Adrenal gland (tissue), 12 donors: ENCODE data around the gene GPX5. TPM values are rescaled to one million over a fixed set of nuclear protein-coding genes. Genes with fewer than 3 reads are reported as not detected.
A peak's percentile ranks its signal among the peaks of the same experiment; 100 is the strongest.
"Not testable (repeated sequence)": the region's sequence is repeated elsewhere in the genome, so short reads cannot be mapped to it uniquely, and the experiment has no call there.

Experiments used
- DNase-seq, 7 donors: peaks; one replicate each; pipeline ENCODE4 v3.0.0-alpha.2; 2019 to 2020
- H3K27ac ChIP-seq, 5 donors: fragments of 200-600 bp; sonication (generic) in 4 of 5; 1 replicate in 3 of 5; 2 replicates in 2 of 5; pipeline versions ENCODE4 v1.5.1 to v1.8.0; 2016 to 2020; ENCODE audit warnings: mild to moderate bottlenecking in 1 of 5
- H3K27me3 ChIP-seq: fragments of 200-600 bp; 2 replicates; pipeline ENCODE4 v1.8.0; 2021
- H3K36me3 ChIP-seq, 2 donors: fragments of 200-600 bp; replicated peaks in 1 of 2; 1 replicate in 1 of 2; 2 replicates in 1 of 2; pipeline versions ENCODE4 v1.5.1 to v1.8.0; 2018 to 2022
- H3K4me1 ChIP-seq, 2 donors: fragments of 200-600 bp; replicated peaks in 1 of 2; 1 replicate in 1 of 2; 2 replicates in 1 of 2; pipeline versions ENCODE4 v1.5.1 to v1.8.0; 2018 to 2021
- H3K4me3 ChIP-seq, 4 donors: fragments of 200-600 bp; sonication (generic) in 3 of 4; one replicate each; pipeline ENCODE4 v1.5.1; 2016 to 2018
- H3K9me3 ChIP-seq, 3 donors: fragments of 200-600 bp; sonication (generic) in 1 of 3; replicated peaks in 1 of 3; 1 replicate in 2 of 3; 2 replicates in 1 of 3; pipeline versions ENCODE4 v1.5.1 to v1.8.0; 2016 to 2021
- POLR2A ChIP-seq, 2 donors: fragments of 450-650 bp; IDR thresholded peaks; one replicate each; pipeline ENCODE4 v1.6.1; 2017; ENCODE audit warnings: antibody characterized with exemption in 2 of 2, mild to moderate bottlenecking in 2 of 2, moderate library complexity in 1 of 2
- WGBS, 4 donors: extraction: QIAGEN DNeasy Blood & Tissue Kit in 2 of 4; methylation state at CpG; one replicate each; pipeline versions ENCODE4 v1.1.5 to v1.1.7; 2013 to 2017; 5-methylcytosine and 5-hydroxymethylcytosine counted together
- intact Hi-C, 2 donors: fragments of 100-400 bp; cut with DNase I; formaldehyde crosslinking; loops; one replicate each; pipeline versions ENCODE4 v1.14.1 to v1.15.0; 2022 to 2023
- polyA plus RNA-seq, 3 donors: library from polyadenylated mRNA; stranded (reverse); fragments of 200-250 nt in 2 of 3; fragments of 350-450 nt in 1 of 3; fragmentation: Illumina TruSeq in 1 of 3; extraction: RNeasy Lipid Tissue Mini Kit (QIAGEN cat#74804) in 1 of 3; gene quantifications; one replicate each; pipeline ENCODE4 v1.2.3, GENCODE V29; 2013 to 2014
- total RNA-seq, 9 donors: library from RNA; depleted of rRNA in 4 of 9; stranded (reverse); fragments of >200 nt in 4 of 9; fragments of 120-200 nt in 1 of 9; fragmentation: NEBNext Ultra II Directional in 1 of 9; extraction: Animal tissue kit (Norgen Biotek cat#: 25700) in 1 of 9; gene quantifications; one replicate each; pipeline versions ENCODE4 v1.1.0 to v1.2.4, GENCODE V29; 2013 to 2023
- TF ChIP-seq, protein P1 (sequence below), 6 experiments: fragments of 450-650 bp in 4 of 6; fragments of 200-600 bp in 2 of 6; sonication (generic) in 1 of 6; IDR thresholded peaks; 1 replicate in 5 of 6; 2 replicates in 1 of 6; pipeline versions ENCODE4 v1.5.1 to v1.8.0; 2016 to 2021; ENCODE audit warnings: antibody characterized with exemption in 6 of 6, mild to moderate bottlenecking in 2 of 6, moderate library complexity in 1 of 6
- donor health status: healthy with polysubstance abuse.
- donor health status: Bipolar disorder and iron deficiency.
- donor health status: DM: yes; HTN: yes; CAD: no.
- donor health status: DM: no; HTN: no; CAD: no.
- donor health status: DM: no; HTN: no; CAD: no.
- donor health status: DM: yes; HTN: yes; CAD: no.

The GPX5 gene
- total and polyA plus RNA-seq, 12 donors: not detected

DNA sequence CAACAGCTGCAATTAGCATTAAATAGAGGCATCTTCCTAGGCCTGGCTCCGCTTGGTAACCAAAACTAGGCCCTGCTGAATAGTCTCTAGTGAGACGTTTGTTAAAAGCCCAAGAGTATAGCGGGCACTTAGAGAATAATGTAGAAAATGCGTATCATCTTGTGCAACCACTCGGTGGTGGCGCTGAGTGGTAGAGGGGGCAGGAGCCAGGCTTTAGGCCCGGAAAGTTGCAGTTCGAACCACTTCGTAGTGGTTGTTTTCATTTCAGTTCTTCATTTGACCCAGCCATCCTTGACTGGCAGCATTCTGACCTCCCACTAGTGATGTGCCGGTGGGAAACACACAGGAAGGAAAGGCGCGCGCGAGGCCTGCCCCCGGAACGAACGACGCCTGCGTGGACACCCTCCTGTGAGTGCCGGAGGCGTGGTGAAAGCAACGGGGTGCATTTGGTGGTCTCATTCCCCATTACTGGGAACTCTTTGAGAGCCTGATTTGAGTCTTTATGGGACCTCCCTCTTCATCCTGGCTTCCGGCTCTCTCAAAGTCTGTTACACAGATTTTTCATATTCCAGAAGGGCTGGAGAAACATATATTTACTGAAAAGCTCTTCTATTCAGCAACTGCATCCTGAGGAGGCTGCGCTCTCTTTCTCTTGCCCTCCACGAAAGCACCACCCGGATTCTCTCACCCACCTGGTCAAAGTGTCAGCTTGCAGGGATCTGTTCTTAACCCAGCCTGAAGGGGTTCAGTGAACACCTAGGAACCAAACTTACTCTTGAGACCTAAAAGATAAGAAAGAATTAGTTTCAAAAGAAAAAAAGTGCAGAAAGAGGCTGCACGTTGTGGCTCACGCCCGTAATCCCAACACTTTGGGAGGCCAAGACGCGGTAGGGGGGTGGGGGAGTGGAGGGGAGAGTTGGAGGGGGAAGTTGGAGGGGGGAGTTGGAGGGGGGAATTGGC, 18.2 kb downstream of the GPX5 start:
- TF ChIP-seq, protein P1, sequence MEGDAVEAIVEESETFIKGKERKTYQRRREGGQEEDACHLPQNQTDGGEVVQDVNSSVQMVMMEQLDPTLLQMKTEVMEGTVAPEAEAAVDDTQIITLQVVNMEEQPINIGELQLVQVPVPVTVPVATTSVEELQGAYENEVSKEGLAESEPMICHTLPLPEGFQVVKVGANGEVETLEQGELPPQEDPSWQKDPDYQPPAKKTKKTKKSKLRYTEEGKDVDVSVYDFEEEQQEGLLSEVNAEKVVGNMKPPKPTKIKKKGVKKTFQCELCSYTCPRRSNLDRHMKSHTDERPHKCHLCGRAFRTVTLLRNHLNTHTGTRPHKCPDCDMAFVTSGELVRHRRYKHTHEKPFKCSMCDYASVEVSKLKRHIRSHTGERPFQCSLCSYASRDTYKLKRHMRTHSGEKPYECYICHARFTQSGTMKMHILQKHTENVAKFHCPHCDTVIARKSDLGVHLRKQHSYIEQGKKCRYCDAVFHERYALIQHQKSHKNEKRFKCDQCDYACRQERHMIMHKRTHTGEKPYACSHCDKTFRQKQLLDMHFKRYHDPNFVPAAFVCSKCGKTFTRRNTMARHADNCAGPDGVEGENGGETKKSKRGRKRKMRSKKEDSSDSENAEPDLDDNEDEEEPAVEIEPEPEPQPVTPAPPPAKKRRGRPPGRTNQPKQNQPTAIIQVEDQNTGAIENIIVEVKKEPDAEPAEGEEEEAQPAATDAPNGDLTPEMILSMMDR (IDR thresholded peaks at IDR 0.05): no peak
- TF ChIP-seq POLR2A (IDR thresholded peaks at IDR 0.05): no peak
- H3K9me3 ChIP-seq: no peaks in the 10 kb centered on the region
- 25 to 31% (median 25%) methylated on average over 22 to 31 of the region's 31 CpGs for WGBS, 4 donors
- intact Hi-C loops: no loop called here
- no peak overlapping the region for H3K27ac ChIP-seq
- no peak for DNase-seq
- H3K27me3 ChIP-seq: peaks cover under 1% of the 10 kb centered on the region
- H3K36me3 ChIP-seq: no peaks in the 10 kb centered on the region
- H3K4me1 ChIP-seq: peaks cover 0 to 4% of the 10 kb centered on the region in 2 donors
- peak overlapping the region in 1 of 4 donors; percentile 11 for H3K4me3 ChIP-seq

DNA sequence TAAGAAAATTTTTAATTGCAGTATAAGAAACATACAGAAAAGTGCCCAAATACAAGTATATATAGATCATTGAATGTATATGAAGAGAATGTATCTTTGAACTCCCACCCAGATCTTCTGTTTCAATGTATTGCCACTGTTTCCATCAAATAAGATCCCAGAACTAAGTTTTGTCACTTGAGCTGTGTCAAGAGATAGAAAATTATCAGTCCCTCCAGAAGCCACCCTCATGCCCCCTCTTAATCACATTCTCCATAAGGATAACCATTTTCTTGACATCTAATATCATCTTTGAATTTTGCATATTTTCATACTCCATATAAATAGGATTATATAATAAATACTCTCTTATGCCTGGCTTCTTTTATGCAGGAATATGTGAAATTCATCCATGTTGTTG, 20.3 kb downstream of the GPX5 start:
- Histone ChIP-seq H3K27ac (no peak overlapping the region), H3K36me3 (no peaks in the 10 kb centered on the region), H3K9me3 (no peaks in the 10 kb centered on the region), H3K27me3 (no peaks in the 10 kb centered on the region), H3K4me1 (peaks cover 0 to 4% of the 10 kb centered on the region in 2 donors), H3K4me3 (no peak overlapping the region)
- DNase-seq: no peak
- intact Hi-C loops: no loop called here
- no peak for TF ChIP-seq POLR2A (IDR thresholded peaks at IDR 0.05)
- TF ChIP-seq, protein P1 (IDR thresholded peaks at IDR 0.05): no peak

DNA sequence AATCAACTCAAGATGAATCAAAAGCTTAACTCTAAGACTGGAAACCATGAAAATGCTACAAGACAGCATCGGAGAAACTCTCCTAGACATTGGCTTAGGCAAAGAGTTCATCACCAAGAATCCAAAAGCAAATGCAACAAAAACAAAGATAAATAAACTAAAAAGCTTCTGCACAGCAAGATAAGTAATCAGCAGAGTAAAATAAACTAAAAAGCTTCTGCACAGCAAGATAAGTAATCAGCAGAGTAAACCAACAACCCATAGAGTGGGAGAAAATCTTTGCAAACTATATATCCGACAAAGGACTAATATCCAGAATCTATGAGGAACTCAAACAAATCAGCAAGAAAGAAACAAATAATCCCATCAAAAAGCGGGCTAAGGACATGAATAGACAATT, 21.3 kb downstream of the GPX5 start:
- H3K27ac ChIP-seq, H3K4me1 ChIP-seq, H3K4me3 ChIP-seq, H3K36me3 ChIP-seq, H3K9me3 ChIP-seq, intact Hi-C loops, H3K27me3 ChIP-seq, DNase-seq: not testable (repeated sequence)
- 81 to 88% (median 83%) methylated on average over 3 of the region's 3 CpGs for WGBS, 4 donors

DNA sequence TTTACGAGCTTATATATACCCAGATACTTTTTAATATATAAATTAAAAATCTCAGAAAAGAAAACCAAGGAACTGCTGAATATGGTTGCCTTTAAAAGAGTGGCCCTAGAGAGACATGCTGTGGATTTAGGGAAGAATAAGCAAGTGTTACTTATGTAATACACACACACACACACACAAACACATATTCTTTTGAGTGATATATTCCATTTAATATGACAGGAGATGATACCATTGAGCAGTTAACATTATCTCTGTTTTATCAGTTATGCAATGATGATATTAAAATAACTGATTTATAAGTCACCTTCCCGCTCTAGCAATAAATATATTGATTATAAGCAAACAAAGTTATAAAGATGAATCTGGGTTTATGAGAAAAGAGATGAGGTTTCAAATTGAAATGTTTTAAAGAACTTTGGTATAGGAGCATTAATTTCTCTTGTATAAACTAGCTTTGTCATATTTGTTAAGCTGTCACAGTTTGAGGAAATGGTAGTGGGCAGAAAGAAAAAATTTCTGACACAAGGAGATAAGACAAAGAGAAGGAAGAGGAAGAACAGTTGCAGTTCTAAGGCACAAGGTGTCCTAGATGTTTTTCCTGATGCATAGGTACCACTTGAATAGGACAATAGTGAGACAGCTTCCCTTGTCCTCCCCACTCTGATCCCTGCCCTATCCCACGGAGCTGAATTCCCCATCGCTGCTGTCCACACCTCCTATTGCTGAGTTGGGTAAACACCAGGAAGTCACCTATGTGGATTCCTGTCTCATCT, 26.4 kb downstream of the GPX5 start:
- Histone ChIP-seq H3K4me1 (no peaks in the 10 kb centered on the region), H3K9me3 (no peaks in the 10 kb centered on the region), H3K4me3 (no peak overlapping the region), H3K36me3 (no peaks in the 10 kb centered on the region), H3K27me3 (no peaks in the 10 kb centered on the region), H3K27ac (no peak overlapping the region)
- TF ChIP-seq, protein P1 (IDR thresholded peaks at IDR 0.05): no peak
- TF ChIP-seq POLR2A (IDR thresholded peaks at IDR 0.05): no peak
- intact Hi-C loops: no loop called here
- no peak for DNase-seq
- WGBS, 4 donors: 73 to 79% (median 77%) methylated on average over 4 of the region's 4 CpGs
